A549 (cell line): Measurements from ENCODE around the gene IFT57. TPM values are rescaled to one million over a fixed set of nuclear protein-coding genes. Genes with fewer than 3 reads are reported as not detected.

ENCODE experiments used
- ATAC-seq, 2 experiments: fragments of 200-7000 bp in 1 of 2; fragments of >200 bp in 1 of 2; cut with Nextera tagmentation in 1 of 2; cut with Tn5 transposase in 1 of 2; 3 replicates each; pipeline versions ENCODE4 v1.8.0 to v1.9.1; 2018 to 2020; ENCODE audit warnings: mild to moderate bottlenecking in 1 of 2, moderate library complexity in 1 of 2
- CTCF ChIA-PET: fragments of 300-600 bp; sonication (Branson Sonifier 250); formaldehyde crosslinking; extraction: SDS; loops from one replicate; lab custom pipeline; 2021; ENCODE audit warnings: antibody characterized with exemption, inconsistent platforms; lab: Yijun Ruan, JAX
- POLR2A ChIA-PET: fragments of 350-600 bp; formaldehyde crosslinking; extraction: SDS; loops from one replicate; lab custom pipeline; 2021; ENCODE audit warnings: antibody characterized with exemption, inconsistent platforms; lab: Yijun Ruan, JAX
- DNase-seq, 2 experiments: peaks; one replicate each; pipeline versions ENCODE4 v3.0.0 to v3.0.0-alpha.2; 2011 to 2016; ENCODE audit warnings: low read depth in 1 of 2, low spot score in 1 of 2
- FAIRE-seq: peaks from 2 replicates; lab custom pipeline; 2011; peaks lifted over from hg19 to GRCh38; lab: Jason Lieb, UNC
- H3K27ac ChIP-seq, 2 experiments: fragments of >200 bp; sonication (Bioruptor Twin); formaldehyde crosslinking; 3 replicates each; pipeline ENCODE4 v1.5.1; 2016 to 2017
- H3K4me1 ChIP-seq: fragments of >200 bp; sonication (Bioruptor Twin); formaldehyde crosslinking; 3 replicates; pipeline ENCODE4 v1.6.1; 2016
- H3K4me2 ChIP-seq: fragments of >200 bp; sonication (Bioruptor Twin); formaldehyde crosslinking; 3 replicates; pipeline ENCODE4 v1.6.1; 2016
- H3K4me3 ChIP-seq: fragments of >200 bp; sonication (Bioruptor Twin); formaldehyde crosslinking; 3 replicates; pipeline ENCODE4 v1.5.1; 2016
- H3K9me3 ChIP-seq: fragments of >200 bp; sonication (Bioruptor Twin); formaldehyde crosslinking; 3 replicates; pipeline ENCODE4 v1.6.1; 2016
- BHLHE40 ChIP-seq: IDR thresholded peaks from 2 replicates; pipeline ENCODE4 v1.6.1; 2012; ENCODE audit warnings: low read depth, low read length, inconsistent platforms
- CBX2 ChIP-seq: fragments of 200-600 bp; sonication (generic); IDR thresholded peaks from 2 replicates; pipeline ENCODE4 v1.6.1; 2016; ENCODE audit warnings: low read depth, mild to moderate bottlenecking, borderline replicate concordance
- CBX8 ChIP-seq: fragments of 200-600 bp; sonication (generic); IDR thresholded peaks from 2 replicates; pipeline ENCODE4 v1.6.1; 2016
- CHD2 ChIP-seq: fragments of 150-350 bp; IDR thresholded peaks from 2 replicates; pipeline ENCODE4 v1.6.1; 2014; ENCODE audit warnings: low read length; ENCODE audit not compliant: partially characterized antibody
- EP300 ChIP-seq, 2 experiments: fragments of >200 bp; sonication (Bioruptor Twin); formaldehyde crosslinking; IDR thresholded peaks; 2 replicates in 1 of 2; 3 replicates in 1 of 2; pipeline ENCODE4 v1.6.1; 2016 to 2017
- FOSB ChIP-seq: fragments of 250-450 bp; sonication (Bioruptor Pico); IDR thresholded peaks from 2 replicates; pipeline ENCODE4 v1.5.0; 2020; ENCODE audit warnings: mild to moderate bottlenecking, moderate library complexity
- GATA3 ChIP-seq: IDR thresholded peaks from 2 replicates; pipeline ENCODE4 v1.6.1; 2012; ENCODE audit warnings: borderline replicate concordance
- HMGXB4 ChIP-seq: fragments of 250-450 bp; sonication (Bioruptor Pico); IDR thresholded peaks from 2 replicates; pipeline ENCODE4 v1.5.0; 2021; ENCODE audit warnings: mild to moderate bottlenecking, moderate library complexity, borderline replicate concordance
- HOXB13 ChIP-seq: fragments of 250-450 bp; sonication (Bioruptor Pico); IDR thresholded peaks from 2 replicates; pipeline ENCODE4 v1.5.0; 2020; ENCODE audit warnings: low read depth, mild to moderate bottlenecking, moderate library complexity
- JUNB ChIP-seq: fragments of >200 bp; sonication (Bioruptor Twin); formaldehyde crosslinking; IDR thresholded peaks from 2 replicates; pipeline ENCODE4 v1.6.1; 2016
- KDM5A ChIP-seq: fragments of 200-600 bp; sonication (generic); IDR thresholded peaks from 2 replicates; pipeline ENCODE4 v1.6.1; 2016; ENCODE audit warnings: antibody characterized with exemption, mild to moderate bottlenecking
- MAFK ChIP-seq: fragments of 450-650 bp; IDR thresholded peaks from 2 replicates; pipeline ENCODE4 v1.6.1; 2014; ENCODE audit not compliant: partially characterized antibody
- MAX ChIP-seq: IDR thresholded peaks from 2 replicates; pipeline ENCODE4 v1.6.1; 2012
- PBX3 ChIP-seq: IDR thresholded peaks from 2 replicates; pipeline ENCODE4 v1.6.1; 2012
- RNF2 ChIP-seq: fragments of 200-600 bp; sonication (generic); IDR thresholded peaks from 2 replicates; pipeline ENCODE4 v1.6.1; 2016; ENCODE audit warnings: low read depth, mild to moderate bottlenecking, antibody characterized with exemption, moderate library complexity, borderline replicate concordance
- TP53 ChIP-seq: fragments of 250-450 bp; sonication (Bioruptor Pico); IDR thresholded peaks from 2 replicates; pipeline ENCODE4 v1.5.0; 2021; ENCODE audit warnings: mild to moderate bottlenecking, moderate library complexity
- USF2 ChIP-seq: fragments of 450-650 bp; IDR thresholded peaks from 2 replicates; pipeline ENCODE4 v1.6.1; 2014; ENCODE audit warnings: antibody characterized with exemption
- WGBS: methylation state at CpG from one replicate; pipeline ENCODE4 v1.1.6; 2017; ENCODE audit errors: missing lambda C conversion rate; 5-methylcytosine and 5-hydroxymethylcytosine counted together
- polyA plus RNA-seq, 4 experiments: library from polyadenylated mRNA; depleted of rRNA in 3 of 4; stranded (reverse); fragments of >200 nt; fragmentation: RNase III in 1 of 4; extraction: RNeasy Plus Mini Kit Qiagen cat#74134 plus additional on column Dnase treatment in 1 of 4; gene quantifications; 2 replicates in 3 of 4; 3 replicates in 1 of 4; pipeline ENCODE4 v1.2.3, GENCODE V29; 2011 to 2017

IFT57 gene
- polyA plus RNA-seq, 2 of the 4 experiments (the other 2 are of a cell fraction): 39.1 to 59.2 TPM

- Histone ChIP-seq H3K27ac (no peak overlapping the region), H3K4me1 (peaks cover 14% of the 10 kb centered on the region; the same call in 2 of the 3 replicates), H3K9me3 (no peaks in the 10 kb centered on the region), H3K4me2 (no peak overlapping the region), H3K4me3 (no peak overlapping the region)
- no peak for TF ChIP-seq RNF2
- ChIA-PET CTCF (no interaction called here), POLR2A (no interaction called here)
- DNase-seq (no peak), FAIRE-seq (no peak), ATAC-seq (no peak)
- 91% methylated on average over 9 of the region's 9 CpGs for WGBS
Measured at GRCh38 chr3:108219336-108219735, 2.9 kb downstream of the IFT57 start.

GRCh38 chr3:108218811-108219210, 3.4 kb downstream of the IFT57 start:
- CTCF ChIA-PET: no interaction called here
- H3K9me3 ChIP-seq: no peaks in the 10 kb centered on the region
- FAIRE-seq (no peak), DNase-seq (no peak), ATAC-seq (no peak)
- H3K27ac ChIP-seq: no peak overlapping the region
- no peak overlapping the region for H3K4me3 ChIP-seq
- POLR2A ChIA-PET: no interaction called here
- TF ChIP-seq CHD2 (no peak), HOXB13 (CRISPR knock-in tag) (no peak), GATA3 (no peak), PBX3 (no peak), CBX2 (no peak), TP53 (CRISPR knock-in tag) (no peak), HMGXB4 (no peak), EP300 (IDR thresholded peaks at IDR 0.05) (no peak), JUNB (no peak), KDM5A (no peak)
- H3K4me1 ChIP-seq: peaks cover 14% of the 10 kb centered on the region; the same call in 2 of the 3 replicates
- no peak overlapping the region for H3K4me2 ChIP-seq

GRCh38 chr3:108215871-108216270, 6.4 kb downstream of the IFT57 start:
- ATAC-seq (no peak), DNase-seq (no peak), FAIRE-seq (no peak)
- peaks cover 9% of the 10 kb centered on the region; the same call in 2 of the 3 replicates for H3K4me1 ChIP-seq
- H3K27ac ChIP-seq: no peak overlapping the region
- ChIA-PET POLR2A (no interaction called here), CTCF (no interaction called here)
- H3K4me2 ChIP-seq: no peak overlapping the region
- WGBS: 91% methylated on average over 1 of the region's 1 CpG
- no peaks in the 10 kb centered on the region for H3K9me3 ChIP-seq
- TF ChIP-seq CBX8: no peak
- no peak for TF ChIP-seq TP53 (CRISPR knock-in tag)
- no peak for TF ChIP-seq MAFK
- no peak for TF ChIP-seq BHLHE40
- no peak for TF ChIP-seq USF2
- TF ChIP-seq MAX: no peak
- H3K4me3 ChIP-seq: no peak overlapping the region

GRCh38 chr3:108209579-108209978, 12.6 kb downstream of the IFT57 start:
- Histone ChIP-seq H3K4me2 (no peak overlapping the region), H3K27ac (no peak overlapping the region), H3K4me3 (no peak overlapping the region), H3K9me3 (no peaks in the 10 kb centered on the region), H3K4me1 (no peaks in the 10 kb centered on the region)
- WGBS: 91% methylated on average over 3 of the region's 3 CpGs
- TF ChIP-seq FOSB (CRISPR knock-in tag): no peak
- FAIRE-seq: no peak
- POLR2A ChIA-PET: no interaction called here
- ATAC-seq: no peak
- no peak for DNase-seq
- CTCF ChIA-PET: interaction anchor here (0.6 kb wide), 1 partner anchor 76 kb away, joined by 3 read pairs; no protein-coding TSS in a partner anchor
